ENCODE measurements around the gene MCM3AP. TPM values are rescaled to one million over a fixed set of nuclear protein-coding genes. Genes with fewer than 3 reads are reported as not detected.

Gene MCM3AP
- total RNA-seq, 2 experiments from 2014 or later = 94.3 to 96.5 TPM

- H3K36me3 Mint-ChIP-seq (ENCODE audit: low read depth) = peaks cover 18% of the 10 kb centered on the region
- ATAC-seq (ENCODE audit: poor library complexity) = no peak
- peak in 1 of 14 experiments; percentile 19 for DNase-seq
- H3K27me3 ChIP-seq (ENCODE audit: control insufficient read depth in 1 of 2, insufficient read depth in 2 of 2, low read length in 2 of 2) = no peaks in the 10 kb centered on the region
- H3K4me1 ChIP-seq (ENCODE audit: insufficient read depth, low read length) = no peaks in the 10 kb centered on the region
- H3K9me3 ChIP-seq (ENCODE audit: control insufficient read depth in 1 of 2, insufficient read depth in 1 of 2, low read length in 2 of 2) = no peaks in the 10 kb centered on the region
- H3K27ac ChIP-seq (ENCODE audit: low read depth in 1 of 2, low read length in 2 of 2) = no peak overlapping the region
- H3K4me1 Mint-ChIP-seq (ENCODE audit: low read depth) = no peaks in the 10 kb centered on the region
- no peak overlapping the region for H3K4me3 ChIP-seq (ENCODE audit: low read length)
- intact Hi-C loops (cut with DNase I, micrococcal nuclease) = no loop called here
- H3K9me3 Mint-ChIP-seq = no peaks in the 10 kb centered on the region
- POLR2A ChIA-PET = no interaction called here
- TF ChIP-seq CTCF (IDR thresholded peaks at IDR 0.05) = no peak
- H3K27ac Mint-ChIP-seq = no peak overlapping the region
- no peak overlapping the region for H3K4me3 Mint-ChIP-seq
- peaks cover 12% of the 10 kb centered on the region for H3K36me3 ChIP-seq (ENCODE audit: insufficient read depth, low read length)
- CTCF ChIA-PET = no interaction called here
- H3K27me3 Mint-ChIP-seq = no peaks in the 10 kb centered on the region
These were observed 72.5 kb downstream of the MCM3AP start for GRCh38 chr21:46212721-46213484.

- no peaks in the 10 kb centered on the region for H3K27me3 Mint-ChIP-seq
- DNase-seq (peak in 1 of 14 experiments; percentile 17), ATAC-seq (ENCODE audit: poor library complexity) (no peak)
- ChIA-PET CTCF (no interaction called here), POLR2A (no interaction called here)
- H3K36me3 Mint-ChIP-seq (ENCODE audit: low read depth) = peaks cover 24% of the 10 kb centered on the region
- intact Hi-C loops (cut with DNase I, micrococcal nuclease) = no loop called here
- Histone ChIP-seq H3K27ac (ENCODE audit: low read depth in 1 of 2, low read length in 2 of 2) (no peak overlapping the region), H3K9me3 (ENCODE audit: control insufficient read depth in 1 of 2, insufficient read depth in 1 of 2, low read length in 2 of 2) (no peaks in the 10 kb centered on the region), H3K4me3 (ENCODE audit: low read length) (no peak overlapping the region), H3K4me1 (ENCODE audit: insufficient read depth, low read length) (no peaks in the 10 kb centered on the region), H3K27me3 (ENCODE audit: control insufficient read depth in 1 of 2, insufficient read depth in 2 of 2, low read length in 2 of 2) (no peaks in the 10 kb centered on the region), H3K36me3 (ENCODE audit: insufficient read depth, low read length) (peaks cover 16% of the 10 kb centered on the region)
- no peak overlapping the region for H3K27ac Mint-ChIP-seq
- no peaks in the 10 kb centered on the region for H3K4me1 Mint-ChIP-seq (ENCODE audit: low read depth)
- no peak overlapping the region for H3K4me3 Mint-ChIP-seq
- H3K9me3 Mint-ChIP-seq = no peaks in the 10 kb centered on the region
- TF ChIP-seq CTCF (IDR thresholded peaks at IDR 0.05) = no peak
These were observed 73.4 kb downstream of the MCM3AP start for GRCh38 chr21:46211786-46212720.

GRCh38 chr21:46211376-46211775 lies 74.0 kb downstream of the MCM3AP start:
- ChIA-PET CTCF (no interaction called here), POLR2A (no interaction called here)
- Histone ChIP-seq H3K9me3 (ENCODE audit: control insufficient read depth in 1 of 2, insufficient read depth in 1 of 2, low read length in 2 of 2) (no peaks in the 10 kb centered on the region), H3K27me3 (ENCODE audit: control insufficient read depth in 1 of 2, insufficient read depth in 2 of 2, low read length in 2 of 2) (no peaks in the 10 kb centered on the region), H3K4me1 (ENCODE audit: insufficient read depth, low read length) (no peaks in the 10 kb centered on the region), H3K4me3 (ENCODE audit: low read length) (no peak overlapping the region), H3K27ac (ENCODE audit: low read depth in 1 of 2, low read length in 2 of 2) (no peak overlapping the region), H3K36me3 (ENCODE audit: insufficient read depth, low read length) (peaks cover 23% of the 10 kb centered on the region)
- H3K27me3 Mint-ChIP-seq = no peaks in the 10 kb centered on the region
- no peak overlapping the region for H3K4me3 Mint-ChIP-seq
- intact Hi-C loops (cut with DNase I, micrococcal nuclease) = no loop called here
- peaks cover 28% of the 10 kb centered on the region for H3K36me3 Mint-ChIP-seq (ENCODE audit: low read depth)
- H3K27ac Mint-ChIP-seq = no peak overlapping the region
- ATAC-seq (ENCODE audit: poor library complexity) = no peak
- no peaks in the 10 kb centered on the region for H3K4me1 Mint-ChIP-seq (ENCODE audit: low read depth)
- TF ChIP-seq CTCF (IDR thresholded peaks at IDR 0.05) = no peak
- no peak for DNase-seq
- H3K9me3 Mint-ChIP-seq = no peaks in the 10 kb centered on the region

Data from CD4-positive, alpha-beta T cell (primary cell).